Fibroblast of pulmonary artery (primary cell): Measurements from ENCODE around the gene NCKAP5.
"Not testable (repeated sequence)": the region's sequence is repeated elsewhere in the genome, so short reads cannot be mapped to it uniquely, and the experiment has no call there.

Experiments used
- DNase-seq: peaks from one replicate; pipeline ENCODE4 v3.0.0-alpha.2; 2010; ENCODE audit warnings: low read depth
- H3K4me3 ChIP-seq: replicated peaks from 2 replicates; pipeline ENCODE4 v1.5.1; 2011; ENCODE audit warnings: low read depth, mild to moderate bottlenecking, control low read depth, low read length, moderate library complexity
- TF ChIP-seq, protein P1 (sequence below): IDR thresholded peaks from 2 replicates; pipeline ENCODE4 v1.5.1; 2011; ENCODE audit warnings: mild to moderate bottlenecking, control low read depth, low read length, inconsistent platforms; ENCODE audit errors: missing control alignments

Gene NCKAP5

DNA sequence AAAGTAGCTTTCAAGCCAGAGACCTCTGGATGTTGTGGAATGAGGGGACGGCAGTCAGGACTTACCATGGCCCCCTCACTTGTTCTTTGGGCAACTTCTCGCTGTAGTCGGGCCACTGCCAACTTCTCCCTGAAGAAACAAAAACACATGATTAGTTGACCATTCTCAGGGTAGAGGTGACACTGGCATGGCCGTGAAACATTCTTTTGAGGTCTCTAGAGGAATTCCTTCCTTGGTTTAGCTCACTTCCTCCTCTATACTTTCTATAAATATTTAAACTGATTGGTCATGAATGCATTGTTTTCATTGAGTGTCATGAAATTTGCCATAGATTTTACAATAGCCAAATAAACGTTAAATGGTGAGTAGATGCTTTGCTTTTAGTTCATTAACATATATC lies 354.6 kb downstream of the NCKAP5 start:
- H3K4me3 ChIP-seq: no peak overlapping the region
- DNase-seq: no peak

DNA sequence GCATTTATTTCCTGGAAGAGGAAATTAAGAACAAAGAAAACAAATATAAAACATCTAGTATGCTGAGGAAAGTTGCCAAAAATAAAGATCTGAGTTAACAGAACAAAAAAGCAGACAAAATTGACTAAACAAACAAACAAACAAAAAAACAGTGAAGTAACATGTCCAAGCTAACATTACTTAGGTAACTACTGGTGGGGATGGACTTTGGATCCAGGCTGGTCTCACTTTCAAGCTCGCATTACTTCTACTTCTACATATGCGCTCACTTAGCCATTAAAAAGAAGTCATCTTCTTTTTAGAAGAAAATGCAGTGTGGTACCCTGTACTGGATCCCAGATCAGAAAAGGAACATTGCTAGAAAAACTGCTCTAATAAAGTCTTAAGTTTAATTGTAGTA lies 358.9 kb downstream of the NCKAP5 start:
- DNase-seq: no peak
- no peak overlapping the region for H3K4me3 ChIP-seq
- TF ChIP-seq, protein P1, sequence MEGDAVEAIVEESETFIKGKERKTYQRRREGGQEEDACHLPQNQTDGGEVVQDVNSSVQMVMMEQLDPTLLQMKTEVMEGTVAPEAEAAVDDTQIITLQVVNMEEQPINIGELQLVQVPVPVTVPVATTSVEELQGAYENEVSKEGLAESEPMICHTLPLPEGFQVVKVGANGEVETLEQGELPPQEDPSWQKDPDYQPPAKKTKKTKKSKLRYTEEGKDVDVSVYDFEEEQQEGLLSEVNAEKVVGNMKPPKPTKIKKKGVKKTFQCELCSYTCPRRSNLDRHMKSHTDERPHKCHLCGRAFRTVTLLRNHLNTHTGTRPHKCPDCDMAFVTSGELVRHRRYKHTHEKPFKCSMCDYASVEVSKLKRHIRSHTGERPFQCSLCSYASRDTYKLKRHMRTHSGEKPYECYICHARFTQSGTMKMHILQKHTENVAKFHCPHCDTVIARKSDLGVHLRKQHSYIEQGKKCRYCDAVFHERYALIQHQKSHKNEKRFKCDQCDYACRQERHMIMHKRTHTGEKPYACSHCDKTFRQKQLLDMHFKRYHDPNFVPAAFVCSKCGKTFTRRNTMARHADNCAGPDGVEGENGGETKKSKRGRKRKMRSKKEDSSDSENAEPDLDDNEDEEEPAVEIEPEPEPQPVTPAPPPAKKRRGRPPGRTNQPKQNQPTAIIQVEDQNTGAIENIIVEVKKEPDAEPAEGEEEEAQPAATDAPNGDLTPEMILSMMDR: no peak

More for the DNA sequence above, 354.6 kb downstream of the NCKAP5 start:
- TF ChIP-seq, protein P1: no peak

DNA sequence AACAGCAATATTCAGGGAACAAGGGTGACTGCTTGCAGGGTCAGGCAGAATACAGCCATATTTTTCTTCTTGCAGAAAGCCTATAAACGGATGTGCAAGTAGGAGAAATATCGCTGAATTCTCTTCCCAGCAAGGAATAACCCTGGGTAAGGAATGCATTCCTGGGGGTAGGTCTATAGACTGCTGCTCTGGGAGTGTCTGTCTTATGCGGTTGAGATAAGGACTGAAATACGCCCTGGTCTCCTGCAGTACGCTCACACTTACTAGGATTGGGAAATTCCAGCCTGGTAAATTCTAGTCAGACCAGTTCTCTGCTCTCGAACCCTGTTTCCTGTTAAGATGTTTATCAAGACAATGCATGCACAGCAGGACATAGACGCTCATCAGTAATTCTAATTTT lies 361.6 kb downstream of the NCKAP5 start:
- H3K4me3 ChIP-seq, DNase-seq: not testable (repeated sequence)

DNA sequence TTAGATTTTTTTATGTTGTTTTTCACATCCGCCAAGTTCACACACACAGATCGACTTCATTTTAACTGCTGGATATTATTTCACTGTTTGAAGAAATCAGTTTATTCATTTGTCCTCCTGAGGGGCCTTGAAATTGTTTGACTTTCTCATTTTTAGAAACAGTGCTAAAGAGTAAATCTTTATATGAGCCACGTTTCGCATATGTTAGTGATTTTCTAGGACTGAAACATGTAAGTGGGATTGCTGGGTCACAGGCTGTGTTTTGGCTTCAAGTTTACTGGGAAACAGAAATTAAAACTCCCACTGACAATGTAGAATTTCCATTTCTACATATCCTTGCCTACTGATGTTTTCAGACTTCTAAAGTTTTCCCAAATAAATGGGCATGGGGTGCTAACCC lies 363.8 kb downstream of the NCKAP5 start:
- TF ChIP-seq, protein P1: no peak
- H3K4me3 ChIP-seq: no peak overlapping the region
- DNase-seq: no peak

DNA sequence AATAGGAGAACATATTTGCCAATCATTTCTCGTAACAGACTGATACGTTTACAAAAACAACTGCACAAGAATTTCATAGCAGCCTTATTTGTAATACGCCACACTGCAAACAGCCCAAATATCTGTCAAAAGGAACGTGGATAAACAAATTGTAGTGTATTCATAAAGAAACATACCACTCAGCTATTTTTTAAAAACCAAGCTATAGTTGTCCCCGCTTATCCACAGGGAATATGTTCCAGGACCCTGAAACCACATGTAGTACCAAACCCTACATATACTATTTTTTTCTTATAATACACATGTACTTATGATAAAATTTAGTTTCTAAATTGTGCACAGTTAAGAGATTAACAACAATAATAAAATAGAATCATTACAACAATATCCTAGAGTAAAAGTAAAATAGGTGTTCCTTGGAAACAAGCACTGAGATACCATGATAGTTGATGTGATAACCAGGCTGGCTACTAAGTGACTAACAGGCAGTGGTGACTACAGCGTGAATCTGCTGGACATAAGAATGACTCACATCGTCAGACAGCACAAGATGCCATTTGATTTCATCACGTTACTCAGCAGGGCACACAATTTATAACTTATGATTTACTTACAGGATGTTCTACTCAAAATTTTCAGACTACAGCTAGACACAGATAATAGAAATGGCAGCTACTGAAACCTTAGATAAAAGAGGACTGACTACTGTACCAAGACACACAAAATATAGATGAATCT lies 367.4 kb downstream of the NCKAP5 start:
- TF ChIP-seq, protein P1: no peak
- H3K4me3 ChIP-seq: no peak overlapping the region
- DNase-seq: peak; percentile 82

DNA sequence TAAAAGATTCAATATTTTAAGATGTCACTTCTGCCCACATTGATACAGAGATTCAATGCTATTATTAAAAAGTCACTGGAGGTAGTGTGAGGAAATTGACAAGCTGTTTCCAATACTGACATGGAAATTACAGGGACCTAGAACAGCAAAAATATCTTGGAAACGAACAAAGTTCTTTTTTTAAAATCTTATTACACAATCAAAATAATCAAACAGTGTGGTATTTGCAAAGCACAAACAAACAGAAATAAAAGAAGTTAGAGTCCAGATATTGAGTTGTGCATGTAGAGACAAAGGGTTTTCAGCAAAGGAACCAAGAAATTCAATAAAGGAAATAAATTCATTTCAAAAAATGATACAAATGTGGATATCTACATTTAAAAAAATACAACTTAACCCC lies 369.6 kb downstream of the NCKAP5 start:
- TF ChIP-seq, protein P1: no peak
- H3K4me3 ChIP-seq: no peak overlapping the region
- no peak for DNase-seq

DNA sequence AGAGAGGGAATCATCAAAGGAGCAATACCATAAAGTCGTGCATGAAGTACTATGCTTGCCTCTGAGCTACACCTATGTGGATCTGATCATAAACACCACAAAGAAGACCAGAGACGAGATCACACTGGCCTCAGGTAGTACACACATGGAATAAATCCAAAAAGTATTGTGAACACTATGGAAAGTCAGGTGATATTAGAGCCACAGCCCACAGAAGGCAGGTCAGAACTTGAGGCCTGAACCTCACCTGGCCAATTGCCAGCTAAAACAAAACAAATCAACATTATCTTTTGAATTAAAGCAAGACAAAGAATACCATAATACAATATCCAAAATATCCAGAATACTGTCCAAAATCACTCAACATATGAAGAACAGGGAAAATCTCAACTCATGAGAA lies 371.1 kb downstream of the NCKAP5 start:
- no peak for DNase-seq
- no peak overlapping the region for H3K4me3 ChIP-seq
- TF ChIP-seq, protein P1: no peak
